Uterus (tissue), 2 donors: Measurements from ENCODE around the gene AKAP4.

Source experiments
- POLR2A ChIP-seq, 2 donors: fragments of 450-650 bp; IDR thresholded peaks; one replicate each; pipeline ENCODE4 v1.6.1; 2016; ENCODE audit warnings: antibody characterized with exemption in 2 of 2, mild to moderate bottlenecking in 1 of 2, moderate library complexity in 1 of 2
- TF ChIP-seq, protein P1 (sequence below), 4 experiments: fragments of 200-600 bp in 2 of 4; fragments of 450-650 bp in 2 of 4; sonication (generic) in 2 of 4; IDR thresholded peaks; one replicate each; pipeline ENCODE4 v1.5.1; 2016 to 2019; ENCODE audit warnings: antibody characterized with exemption in 4 of 4, mild to moderate bottlenecking in 2 of 4, moderate library complexity in 1 of 4

DNA sequence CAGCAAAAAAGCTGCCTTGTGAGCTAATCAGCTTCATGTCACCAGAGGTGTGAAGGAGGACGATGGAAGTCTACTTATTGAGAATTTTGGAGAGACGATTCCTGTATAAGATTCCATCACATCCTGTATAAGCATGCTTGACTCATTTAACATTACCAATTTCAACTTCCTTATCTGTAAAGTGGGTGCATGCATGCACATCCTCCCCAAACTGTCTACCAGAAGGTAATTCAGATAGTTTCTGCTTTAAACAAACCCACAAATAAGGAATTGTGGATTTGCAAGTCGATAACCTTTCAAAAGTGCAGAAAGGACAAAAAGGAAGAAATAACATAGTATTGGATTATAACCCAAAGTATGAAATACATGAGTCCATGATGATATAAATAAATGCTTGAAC is 31.1 kb downstream of the AKAP4 start:
- TF ChIP-seq, protein P1, sequence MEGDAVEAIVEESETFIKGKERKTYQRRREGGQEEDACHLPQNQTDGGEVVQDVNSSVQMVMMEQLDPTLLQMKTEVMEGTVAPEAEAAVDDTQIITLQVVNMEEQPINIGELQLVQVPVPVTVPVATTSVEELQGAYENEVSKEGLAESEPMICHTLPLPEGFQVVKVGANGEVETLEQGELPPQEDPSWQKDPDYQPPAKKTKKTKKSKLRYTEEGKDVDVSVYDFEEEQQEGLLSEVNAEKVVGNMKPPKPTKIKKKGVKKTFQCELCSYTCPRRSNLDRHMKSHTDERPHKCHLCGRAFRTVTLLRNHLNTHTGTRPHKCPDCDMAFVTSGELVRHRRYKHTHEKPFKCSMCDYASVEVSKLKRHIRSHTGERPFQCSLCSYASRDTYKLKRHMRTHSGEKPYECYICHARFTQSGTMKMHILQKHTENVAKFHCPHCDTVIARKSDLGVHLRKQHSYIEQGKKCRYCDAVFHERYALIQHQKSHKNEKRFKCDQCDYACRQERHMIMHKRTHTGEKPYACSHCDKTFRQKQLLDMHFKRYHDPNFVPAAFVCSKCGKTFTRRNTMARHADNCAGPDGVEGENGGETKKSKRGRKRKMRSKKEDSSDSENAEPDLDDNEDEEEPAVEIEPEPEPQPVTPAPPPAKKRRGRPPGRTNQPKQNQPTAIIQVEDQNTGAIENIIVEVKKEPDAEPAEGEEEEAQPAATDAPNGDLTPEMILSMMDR (IDR thresholded peaks at IDR 0.05), result no peak
- TF ChIP-seq POLR2A (IDR thresholded peaks at IDR 0.05), result no peak
